NCI-H1417 treated with DMSO at 0.1 percent for 48 hours (cell line): ENCODE data around the gene MBP.

ENCODE experiments used
- DNase-seq: peaks from one replicate; lab custom pipeline; 2025; lab: John Stamatoyannopoulos, UW

Gene MBP

GRCh38 chr18:77133835-77134496, 1.4 kb upstream of the MBP start:
- no peak for DNase-seq

GRCh38 chr18:77133051-77133834, 660 bp upstream of the MBP start:
- no peak for DNase-seq

- DNase-seq = no peak
Measured at GRCh38 chr18:77131652-77132368, 773 bp downstream of the MBP start.

- DNase-seq = no peak
Measured at GRCh38 chr18:77131100-77131651, 1.4 kb downstream of the MBP start.

- no peak for DNase-seq
Measured at GRCh38 chr18:77130229-77131099, 2.1 kb downstream of the MBP start.

GRCh38 chr18:77129150-77129551, 3.4 kb downstream of the MBP start:
- no peak for DNase-seq

GRCh38 chr18:77127769-77128671, 4.6 kb downstream of the MBP start:
- no peak for DNase-seq

- no peak for DNase-seq
Measured at GRCh38 chr18:77124452-77124922, 8.1 kb downstream of the MBP start.

- DNase-seq = no peak
Measured at GRCh38 chr18:77123320-77124231, 9.0 kb downstream of the MBP start.

GRCh38 chr18:77121523-77121922, 11.1 kb downstream of the MBP start:
- no peak for DNase-seq

GRCh38 chr18:77119851-77120491, 12.6 kb downstream of the MBP start:
- DNase-seq = no peak

GRCh38 chr18:77119101-77119850, 13.3 kb downstream of the MBP start:
- no peak for DNase-seq

GRCh38 chr18:77118256-77119090, 14.1 kb downstream of the MBP start:
- no peak for DNase-seq

- no peak for DNase-seq
Measured at GRCh38 chr18:77116201-77117080, 16.1 kb downstream of the MBP start.

- DNase-seq = no peak
Measured at GRCh38 chr18:77115192-77115953, 17.2 kb downstream of the MBP start.
